HG02763 (cell line): ENCODE data around the gene MEGF11.
"Not testable (repeated sequence)": the region's sequence is repeated elsewhere in the genome, so short reads cannot be mapped to it uniquely, and the experiment has no call there.

Source experiments
- ATAC-seq: cut with Tn5 transposase; IDR thresholded peaks from one replicate; pipeline ENCODE4 v1.9.1; 2021; ENCODE audit warnings: mild to moderate bottlenecking, moderate library complexity; ENCODE audit not compliant: unreplicated experiment

The MEGF11 gene

DNA sequence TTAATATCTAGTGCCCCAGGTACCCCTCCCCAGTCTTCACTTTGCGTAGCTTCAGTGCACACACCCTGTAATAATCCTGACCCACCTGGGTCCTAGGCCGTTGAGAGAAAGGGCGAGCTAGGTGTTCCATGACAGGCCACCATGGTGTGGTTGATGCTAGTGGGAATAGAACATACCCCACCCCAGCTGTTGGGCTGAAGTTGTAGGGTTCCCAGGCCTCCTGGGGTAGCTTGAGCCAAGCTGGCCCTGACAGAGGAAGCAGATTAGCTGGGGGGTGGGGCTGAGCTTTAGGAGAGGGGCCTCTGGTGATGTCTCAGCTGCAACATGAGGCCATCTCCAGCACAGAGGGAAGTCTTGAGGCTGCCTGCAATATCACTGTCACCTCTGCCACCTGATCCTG is 343.7 kb downstream of the MEGF11 start:
- ATAC-seq = no peak

DNA sequence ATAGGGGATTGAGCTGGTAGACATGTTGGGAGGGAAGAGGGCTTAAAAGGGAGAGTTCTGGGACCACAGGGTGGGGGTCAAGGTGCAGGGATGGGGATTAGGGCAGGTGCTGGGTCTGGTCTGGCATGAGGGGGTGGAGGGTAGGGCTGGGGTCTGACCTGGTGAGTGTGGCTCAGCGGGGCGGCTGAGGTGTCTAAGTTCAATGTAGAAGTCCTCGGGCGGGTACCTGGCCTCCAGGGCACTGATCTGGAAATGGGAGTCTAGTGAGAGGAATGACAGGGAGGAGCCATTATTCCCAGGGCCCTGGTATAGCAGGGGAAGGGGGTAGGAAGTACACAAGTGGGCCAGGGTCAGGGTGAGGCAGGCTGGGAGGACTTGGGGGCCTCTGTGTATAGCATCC is 344.7 kb downstream of the MEGF11 start:
- no peak for ATAC-seq

GRCh38 chr15:65907661-65908060 is 345.9 kb downstream of the MEGF11 start:
- no peak for ATAC-seq

DNA sequence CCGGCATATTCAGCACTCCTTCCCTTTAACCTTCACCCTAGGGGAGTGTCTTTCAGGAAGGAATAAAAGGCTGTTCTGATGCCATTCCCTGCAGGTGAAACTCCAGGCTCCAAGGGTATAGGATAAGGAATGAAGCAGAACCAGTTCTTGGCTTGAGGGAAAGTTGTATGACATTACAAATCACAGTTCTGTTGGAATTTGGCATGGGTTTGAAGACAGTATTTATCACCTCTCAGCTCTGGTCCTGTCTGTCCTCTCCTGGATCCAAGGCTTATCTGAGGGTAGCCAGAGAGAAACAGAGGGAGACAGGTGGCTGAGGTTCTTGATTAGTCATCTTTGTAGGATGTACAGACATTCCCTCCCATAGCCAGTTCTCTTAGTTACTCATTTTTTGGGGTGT is 347.2 kb downstream of the MEGF11 start:
- ATAC-seq = no peak

GRCh38 chr15:65904301-65904700 is 349.2 kb downstream of the MEGF11 start:
- ATAC-seq = no peak

DNA sequence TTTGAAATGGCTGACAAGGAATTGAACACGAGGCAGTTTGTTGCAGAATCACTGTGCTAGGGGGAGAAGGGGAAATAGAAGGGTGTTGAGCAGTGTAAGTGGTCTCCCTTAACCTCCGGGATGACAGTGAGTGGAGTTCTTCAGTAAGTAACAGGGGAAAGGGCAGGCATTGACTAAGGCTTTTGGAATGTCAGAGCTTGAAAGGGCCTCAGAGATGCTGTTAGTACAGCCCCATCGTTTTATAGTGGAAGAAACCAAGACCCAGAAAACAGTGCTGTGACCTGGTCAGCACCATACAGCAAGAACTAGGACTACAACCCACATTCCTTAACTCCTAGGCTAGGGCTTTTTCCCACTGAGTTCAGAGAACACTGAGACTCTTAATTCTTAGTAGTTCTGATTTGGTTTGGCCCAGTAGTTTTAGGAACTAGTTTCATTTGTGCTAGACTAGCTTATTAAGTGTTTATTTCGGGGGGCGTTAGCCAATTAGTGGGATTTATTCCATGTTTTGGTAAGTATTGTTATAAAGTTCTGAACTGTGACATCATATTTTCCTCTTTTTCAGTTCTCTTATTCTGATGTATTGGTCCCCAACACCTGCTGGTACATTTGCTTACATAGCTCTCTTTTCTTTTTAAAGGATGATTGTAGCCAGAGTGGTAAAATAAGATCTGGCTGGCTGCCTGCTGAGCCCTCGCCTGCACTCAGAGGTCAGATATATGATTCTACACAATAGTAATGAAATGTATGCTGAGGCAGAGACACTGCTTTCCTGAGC is 350.1 kb downstream of the MEGF11 start:
- ATAC-seq = no peak

- ATAC-seq = peak; percentile 66
Observed at GRCh38 chr15:65902373-65902772, 351.2 kb downstream of the MEGF11 start.

DNA sequence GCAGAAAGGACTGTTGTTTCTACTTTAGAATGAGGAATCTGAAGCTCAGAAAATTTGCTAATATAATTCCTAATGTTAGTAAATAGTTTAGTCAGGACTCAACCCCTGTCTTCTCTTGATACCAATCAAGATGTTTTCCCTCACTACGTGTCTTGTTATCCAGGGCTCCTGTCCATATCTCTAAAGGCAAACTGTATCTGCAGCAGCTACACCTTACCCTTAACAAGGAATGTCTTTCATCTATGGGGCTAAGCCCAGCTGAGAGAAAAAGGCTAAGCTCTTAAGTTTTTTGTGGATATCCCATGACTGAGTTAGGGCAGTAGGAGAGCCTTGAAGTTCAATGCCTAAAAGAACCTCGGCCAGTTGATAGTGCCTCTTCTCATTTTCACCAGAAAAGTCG is 351.7 kb downstream of the MEGF11 start:
- no peak for ATAC-seq

DNA sequence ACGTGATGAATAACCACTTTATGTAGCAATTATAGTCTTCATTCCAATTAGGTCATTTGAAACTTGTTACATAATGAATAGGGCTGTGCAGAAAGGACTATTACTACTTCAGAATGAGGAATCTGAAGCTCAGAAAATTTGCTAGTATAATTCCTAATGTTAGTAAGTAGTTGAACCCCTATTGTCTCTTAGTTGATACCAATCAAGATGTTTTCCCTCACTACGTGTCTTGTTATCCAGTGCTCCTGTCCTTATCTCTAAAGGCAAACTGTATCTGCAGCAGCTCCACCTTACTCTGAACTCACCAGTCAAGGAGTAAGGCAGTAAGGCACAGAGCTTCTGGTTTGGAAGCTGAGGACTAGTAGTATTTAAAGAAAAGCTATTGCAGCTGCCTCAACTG is 352.2 kb downstream of the MEGF11 start:
- ATAC-seq = no peak

GRCh38 chr15:65900488-65900887 is 353.1 kb downstream of the MEGF11 start:
- no peak for ATAC-seq

DNA sequence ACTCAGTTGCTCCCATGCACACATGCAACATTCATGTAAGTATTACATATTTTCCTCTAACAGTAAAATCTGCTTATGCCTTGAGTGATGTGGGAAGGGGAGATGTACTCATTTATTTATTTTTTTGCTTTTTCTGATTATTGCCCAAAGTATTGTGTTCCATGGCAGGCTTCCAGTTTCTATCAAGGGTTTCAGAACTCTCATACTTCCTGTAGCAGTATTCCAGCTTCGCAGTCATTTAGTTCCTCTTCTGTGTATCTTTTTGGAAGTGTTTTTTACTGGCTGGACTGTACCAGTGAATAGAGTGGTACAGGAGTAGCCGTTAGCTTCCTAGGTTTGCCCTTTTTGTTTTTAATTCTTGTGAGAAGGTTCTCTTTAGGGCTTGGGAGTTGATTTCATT is 357.3 kb downstream of the MEGF11 start:
- ATAC-seq = no peak

GRCh38 chr15:65893060-65893459 is 360.5 kb downstream of the MEGF11 start:
- ATAC-seq = no peak

DNA sequence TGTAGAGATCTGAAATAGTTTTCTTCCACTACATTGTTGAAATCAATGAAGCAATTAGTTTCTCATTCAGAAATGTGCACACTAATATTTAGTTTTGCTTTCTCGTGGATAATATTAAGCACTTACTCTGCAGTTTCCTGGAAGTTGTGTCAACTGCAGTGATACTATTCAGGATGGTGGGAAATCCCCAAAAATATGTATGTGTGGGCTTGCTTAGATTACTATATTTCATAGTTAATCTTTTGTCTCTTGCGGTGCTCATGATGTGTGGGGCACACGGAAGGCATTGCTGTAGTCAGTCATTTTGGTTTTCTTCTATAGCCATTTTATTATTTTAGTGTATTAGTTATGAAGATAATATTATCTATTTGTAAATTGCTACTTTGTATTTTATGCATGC is 364.6 kb downstream of the MEGF11 start:
- ATAC-seq = no peak

DNA sequence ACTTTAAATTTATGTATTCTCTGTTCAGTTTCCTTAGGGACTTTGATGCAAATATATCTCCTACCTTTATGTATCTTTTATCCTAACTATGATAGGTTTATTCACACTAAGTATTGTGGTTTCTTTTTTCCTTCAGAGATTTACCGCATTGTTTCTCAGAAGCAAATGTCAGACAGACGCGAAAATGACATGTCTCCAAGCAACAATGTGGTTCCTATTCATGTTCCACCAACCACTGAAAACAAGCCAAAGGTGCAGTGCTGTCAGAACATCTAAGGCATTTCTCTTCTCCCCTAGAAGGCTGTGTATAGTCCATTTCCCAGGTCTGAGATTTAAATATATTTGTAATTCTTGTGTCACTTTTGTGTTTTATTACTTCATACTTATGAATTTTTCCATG is 366.0 kb downstream of the MEGF11 start:
- ATAC-seq = no peak

- no peak for ATAC-seq
Observed at GRCh38 chr15:65885668-65886218, 367.8 kb downstream of the MEGF11 start.

DNA sequence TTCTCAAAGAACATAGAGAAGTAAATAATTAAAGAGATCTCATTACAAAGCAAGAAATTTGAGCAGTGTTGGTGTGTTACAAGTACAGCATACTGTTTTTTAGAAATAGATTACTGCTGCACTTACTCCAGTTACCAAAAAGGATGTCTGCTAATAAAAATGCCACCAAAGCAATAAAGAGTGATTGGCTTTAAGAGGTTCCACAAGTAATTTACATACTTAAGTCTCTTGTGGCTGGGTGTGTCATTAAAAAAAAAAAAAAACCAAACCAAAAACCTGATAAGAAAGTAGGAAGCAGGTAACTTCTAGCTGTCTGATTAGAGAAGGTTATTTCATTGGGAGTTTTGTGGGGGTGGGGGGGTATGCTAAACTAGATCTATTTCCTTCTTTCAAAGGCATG is 369.0 kb downstream of the MEGF11 start:
- ATAC-seq = no peak

- no peak for ATAC-seq
Observed at GRCh38 chr15:65883571-65883970, 370.0 kb downstream of the MEGF11 start.

DNA sequence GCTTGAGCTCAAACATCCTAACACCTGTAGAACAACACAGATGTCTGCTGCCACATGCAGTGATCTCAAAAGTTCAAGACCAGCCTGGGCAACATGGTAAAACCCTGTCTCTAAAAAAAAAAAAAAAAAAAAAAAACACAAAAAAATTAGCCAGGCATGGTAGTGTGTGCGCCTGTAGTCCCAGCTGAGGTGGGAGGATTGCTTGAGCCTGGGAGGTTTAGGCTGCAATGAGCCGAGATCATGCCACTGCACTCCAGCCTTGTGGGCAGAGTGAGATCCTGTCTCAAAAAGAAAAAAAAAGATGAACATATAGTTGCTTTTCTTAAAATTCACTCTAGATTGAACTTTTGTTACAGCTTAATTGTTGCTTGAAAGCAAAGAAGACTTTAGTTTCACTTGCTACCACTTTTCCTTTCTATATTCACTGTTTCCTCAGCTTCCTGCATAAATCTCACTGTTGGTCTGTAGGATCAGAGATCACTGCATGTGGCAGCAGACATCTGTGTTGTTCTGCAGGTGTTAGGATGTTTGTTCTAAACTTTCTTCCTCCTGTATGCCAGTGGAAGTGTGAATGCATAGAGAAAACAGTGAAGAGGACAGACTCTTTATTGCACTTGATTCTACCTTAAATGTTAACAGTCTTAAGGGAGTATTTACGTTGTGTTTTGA is 371.6 kb downstream of the MEGF11 start:
- ATAC-seq = no peak

GRCh38 chr15:65877749-65878148 is 375.8 kb downstream of the MEGF11 start:
- ATAC-seq = no peak

- no peak for ATAC-seq
Observed at GRCh38 chr15:65875458-65875857, 378.1 kb downstream of the MEGF11 start.

DNA sequence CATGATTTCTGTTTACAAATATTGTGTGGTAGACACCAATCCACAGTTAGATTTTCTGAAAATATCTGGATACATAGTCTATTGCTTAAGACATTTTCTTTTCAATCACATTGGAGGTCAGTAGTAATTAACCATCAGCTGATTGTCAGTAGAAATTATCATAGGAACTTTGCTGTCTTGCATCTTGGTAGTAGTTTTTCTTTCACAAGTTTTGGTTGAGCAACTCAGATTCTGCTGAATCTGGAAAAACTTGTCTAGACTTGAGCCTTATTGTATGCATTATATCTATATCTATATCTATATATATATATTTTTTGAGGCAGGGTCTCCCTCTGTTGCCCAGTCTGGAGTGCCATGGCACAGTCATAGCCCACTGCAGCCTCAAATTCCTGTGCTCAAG is 380.3 kb downstream of the MEGF11 start:
- no peak for ATAC-seq

DNA sequence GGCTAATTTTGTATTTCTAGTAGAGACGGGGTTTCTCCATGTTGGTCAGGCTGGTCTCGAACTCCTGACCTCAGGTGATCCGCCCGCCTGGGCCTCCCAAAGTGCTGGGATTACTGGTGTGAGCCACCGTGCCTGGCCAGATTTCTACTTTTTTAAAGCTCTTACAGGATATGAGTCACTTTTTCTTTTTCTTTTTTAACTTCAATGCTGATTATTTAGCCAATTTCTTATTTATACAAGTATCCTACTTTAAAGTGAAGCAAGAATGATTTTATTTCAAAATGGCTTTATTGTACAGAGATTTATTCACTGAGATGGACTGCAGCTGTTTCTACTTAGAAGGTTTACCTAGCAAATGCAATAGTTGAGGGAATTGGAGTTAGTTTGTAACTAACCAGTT is 381.0 kb downstream of the MEGF11 start:
- not testable (repeated sequence) for ATAC-seq
